ENCODE results near the gene CADM2. TPM values are rescaled to one million over a fixed set of nuclear protein-coding genes. Genes with fewer than 3 reads are reported as not detected.

CADM2 gene
- total and polyA plus RNA-seq, 12 donors: 0.10 to 12.6 (median 2.2) TPM

DNA sequence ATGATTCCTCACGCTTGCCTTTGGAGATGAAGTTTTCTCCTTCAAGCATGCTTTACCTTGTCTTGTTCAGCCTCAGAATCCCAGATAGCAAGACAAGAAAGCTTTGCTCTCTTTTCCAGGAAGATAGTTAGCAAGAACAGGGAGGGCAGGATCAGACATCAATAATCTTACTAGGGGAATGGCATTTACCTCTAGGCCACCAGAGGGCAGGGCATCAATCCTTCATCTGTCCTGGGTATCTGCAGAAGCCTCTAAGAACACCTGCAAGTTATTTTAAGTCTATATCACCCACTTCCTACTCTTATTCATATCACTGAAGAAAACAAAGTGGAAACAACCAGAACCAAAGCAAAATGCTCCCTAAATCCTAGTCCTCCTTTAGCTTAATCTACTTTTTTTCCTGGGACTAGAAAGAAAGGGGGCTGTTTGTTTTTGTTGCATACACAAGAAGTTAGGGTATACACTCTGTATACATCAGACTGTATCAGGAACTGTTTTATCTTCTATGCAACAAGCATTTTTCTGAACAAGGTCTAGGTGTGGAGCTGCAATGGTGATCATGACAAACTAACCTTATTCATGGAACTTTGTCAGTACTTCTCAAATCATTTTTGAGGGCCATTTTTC lies 862.5 kb downstream of the CADM2 start:
- no peak for DNase-seq
- H3K9me3 ChIP-seq (replicated peaks in 1 of 3): no peaks in the 10 kb centered on the region
- H3K27ac ChIP-seq: no peak overlapping the region
- no peak overlapping the region for H3K4me3 ChIP-seq
- TF ChIP-seq, protein P1, sequence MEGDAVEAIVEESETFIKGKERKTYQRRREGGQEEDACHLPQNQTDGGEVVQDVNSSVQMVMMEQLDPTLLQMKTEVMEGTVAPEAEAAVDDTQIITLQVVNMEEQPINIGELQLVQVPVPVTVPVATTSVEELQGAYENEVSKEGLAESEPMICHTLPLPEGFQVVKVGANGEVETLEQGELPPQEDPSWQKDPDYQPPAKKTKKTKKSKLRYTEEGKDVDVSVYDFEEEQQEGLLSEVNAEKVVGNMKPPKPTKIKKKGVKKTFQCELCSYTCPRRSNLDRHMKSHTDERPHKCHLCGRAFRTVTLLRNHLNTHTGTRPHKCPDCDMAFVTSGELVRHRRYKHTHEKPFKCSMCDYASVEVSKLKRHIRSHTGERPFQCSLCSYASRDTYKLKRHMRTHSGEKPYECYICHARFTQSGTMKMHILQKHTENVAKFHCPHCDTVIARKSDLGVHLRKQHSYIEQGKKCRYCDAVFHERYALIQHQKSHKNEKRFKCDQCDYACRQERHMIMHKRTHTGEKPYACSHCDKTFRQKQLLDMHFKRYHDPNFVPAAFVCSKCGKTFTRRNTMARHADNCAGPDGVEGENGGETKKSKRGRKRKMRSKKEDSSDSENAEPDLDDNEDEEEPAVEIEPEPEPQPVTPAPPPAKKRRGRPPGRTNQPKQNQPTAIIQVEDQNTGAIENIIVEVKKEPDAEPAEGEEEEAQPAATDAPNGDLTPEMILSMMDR (IDR thresholded peaks at IDR 0.05): peak in 4 of 6 experiments; percentile 12 to 33 (median 22)
- no peak for TF ChIP-seq POLR2A (IDR thresholded peaks at IDR 0.05)
- intact Hi-C loops (cut with DNase I): no loop called here
- H3K36me3 ChIP-seq (replicated peaks in 1 of 2): no peaks in the 10 kb centered on the region
- H3K4me1 ChIP-seq (replicated peaks in 1 of 2): no peaks in the 10 kb centered on the region
- H3K27me3 ChIP-seq: no peaks in the 10 kb centered on the region
- 47 to 64% (median 56%) methylated on average over 1 of the region's 1 CpG for WGBS, 4 donors

GRCh38 chr3:85835857-85836440 lies 877.2 kb downstream of the CADM2 start:
- Histone ChIP-seq H3K4me1 (replicated peaks in 1 of 2) (no peaks in the 10 kb centered on the region), H3K9me3 (replicated peaks in 1 of 3) (no peaks in the 10 kb centered on the region), H3K4me3 (no peak overlapping the region), H3K27ac (no peak overlapping the region), H3K36me3 (replicated peaks in 1 of 2) (no peaks in the 10 kb centered on the region), H3K27me3 (no peaks in the 10 kb centered on the region)
- TF ChIP-seq, protein P1 (IDR thresholded peaks at IDR 0.05): no peak
- no peak for TF ChIP-seq POLR2A (IDR thresholded peaks at IDR 0.05)
- WGBS, 4 donors: 45 to 55% (median 49%) methylated on average over 1 of the region's 1 CpG
- intact Hi-C loops (cut with DNase I): no loop called here
- no peak for DNase-seq

DNA sequence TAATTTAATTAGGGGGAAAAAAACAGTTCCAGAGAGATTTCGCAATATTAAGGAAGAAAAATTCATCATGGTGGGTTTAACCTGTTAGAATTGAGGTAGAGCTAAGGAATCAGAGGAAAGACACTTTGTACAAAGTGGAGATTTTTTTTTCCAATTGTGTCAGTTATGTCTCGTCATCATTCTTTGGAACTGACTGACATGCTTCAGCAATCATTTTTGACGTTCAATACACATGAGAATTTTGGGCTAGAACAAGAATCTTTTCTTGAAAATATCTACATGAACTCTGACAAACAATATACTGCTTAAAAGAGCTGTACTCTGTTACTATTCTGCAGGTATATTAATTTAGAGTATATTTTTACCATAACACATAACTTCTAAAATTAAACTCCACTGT lies 878.6 kb downstream of the CADM2 start:
- H3K4me1 ChIP-seq (replicated peaks in 1 of 2): no peaks in the 10 kb centered on the region
- H3K4me3 ChIP-seq: no peak overlapping the region
- H3K27me3 ChIP-seq: no peaks in the 10 kb centered on the region
- H3K36me3 ChIP-seq (replicated peaks in 1 of 2): no peaks in the 10 kb centered on the region
- no peak for DNase-seq
- H3K27ac ChIP-seq: no peak overlapping the region
- intact Hi-C loops (cut with DNase I): no loop called here
- no peaks in the 10 kb centered on the region for H3K9me3 ChIP-seq (replicated peaks in 1 of 3)
- TF ChIP-seq, protein P1 (IDR thresholded peaks at IDR 0.05): no peak
- WGBS, 4 donors: 63 to 87% (median 71%) methylated on average over 3 of the region's 3 CpGs

DNA sequence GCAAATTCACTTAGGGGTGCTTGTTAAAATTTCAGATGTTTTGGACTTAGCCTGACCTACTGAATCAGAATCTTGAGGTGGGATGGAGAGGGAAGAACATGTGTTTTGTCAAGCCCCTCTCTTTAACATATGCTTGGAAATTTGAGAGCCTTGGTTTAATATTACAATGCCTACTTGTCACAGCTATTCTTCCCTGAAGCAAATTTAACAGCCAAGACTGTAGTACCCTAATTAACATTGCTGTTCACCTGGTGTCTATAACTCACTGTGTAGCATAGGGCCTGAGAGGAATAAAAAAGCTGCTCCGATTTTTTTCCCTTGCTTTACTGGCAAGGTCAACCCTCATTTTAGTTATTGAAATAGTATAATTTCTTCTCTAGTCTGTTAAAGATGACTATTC lies 880.1 kb downstream of the CADM2 start:
- intact Hi-C loops (cut with DNase I): no loop called here
- no peaks in the 10 kb centered on the region for H3K9me3 ChIP-seq (replicated peaks in 1 of 3)
- WGBS, 4 donors: 52 to 75% (median 68%) methylated on average over 1 of the region's 1 CpG
- DNase-seq: no peak
- no peaks in the 10 kb centered on the region for H3K36me3 ChIP-seq (replicated peaks in 1 of 2)
- no peak overlapping the region for H3K4me3 ChIP-seq
- H3K4me1 ChIP-seq (replicated peaks in 1 of 2): no peaks in the 10 kb centered on the region
- H3K27me3 ChIP-seq: no peaks in the 10 kb centered on the region
- no peak for TF ChIP-seq POLR2A (IDR thresholded peaks at IDR 0.05)
- TF ChIP-seq, protein P1 (IDR thresholded peaks at IDR 0.05): no peak
- no peak overlapping the region for H3K27ac ChIP-seq

Data from adrenal gland (tissue), 12 donors.